Endothelial cell of umbilical vein (primary cell): ENCODE measurements around the gene INCENP.

Experiments used
- CTCF ChIP-seq, 2 donors: IDR thresholded peaks; 1 replicate in 1 of 2; 2 replicates in 1 of 2; pipeline ENCODE4 v1.5.1; 2011; ENCODE audit warnings: low read length in 2 of 2, mild to moderate bottlenecking in 2 of 2, moderate library complexity in 2 of 2, control low read depth in 1 of 2, inconsistent platforms in 1 of 2, low read depth in 1 of 2; ENCODE audit not compliant: insufficient read depth in 1 of 2; ENCODE audit errors: extremely low read depth in 1 of 2
- EZH2 ChIP-seq: IDR thresholded peaks from 2 replicates; pipeline ENCODE4 v1.6.1; 2012; ENCODE audit warnings: borderline replicate concordance, low read depth, mild to moderate bottlenecking, moderate library complexity, low read length, inconsistent platforms; ENCODE audit not compliant: severe bottlenecking
- FOS ChIP-seq: IDR thresholded peaks from 2 replicates; pipeline ENCODE4 v1.6.1; 2011; ENCODE audit warnings: mild to moderate bottlenecking, low read length, moderate library complexity, borderline replicate concordance; ENCODE audit not compliant: insufficient read depth
- GATA2 ChIP-seq: IDR thresholded peaks from 2 replicates; pipeline ENCODE4 v1.7.0; 2011; ENCODE audit warnings: low read depth, mild to moderate bottlenecking, moderate library complexity, mixed read lengths, low read length; ENCODE audit not compliant: insufficient read length, insufficient read depth
- MAX ChIP-seq: IDR thresholded peaks from 2 replicates; pipeline ENCODE4 v1.6.1; 2011; ENCODE audit not compliant: insufficient read depth, insufficient read length
- MYC ChIP-seq: IDR thresholded peaks from one replicate; pipeline ENCODE4 v1.6.1; 2011; ENCODE audit warnings: mild to moderate bottlenecking, low read depth, low read length
- POLR2A ChIP-seq: IDR thresholded peaks from 2 replicates; pipeline ENCODE4 v1.6.1; 2012; ENCODE audit warnings: low read depth, mild to moderate bottlenecking, control low read depth, low read length
- POLR2AphosphoS5 ChIP-seq: IDR thresholded peaks from 2 replicates; pipeline ENCODE4 v1.6.1; 2012; ENCODE audit warnings: low read depth, mild to moderate bottlenecking, control low read depth, low read length, moderate library complexity; ENCODE audit not compliant: insufficient read depth

GRCh38 chr11:62195945-62196344 lies 72.1 kb downstream of the INCENP start:
- no peak for TF ChIP-seq CTCF (IDR thresholded peaks at IDR 0.05; ENCODE audit: extremely low read depth in 1 of 2, insufficient read depth in 1 of 2, low read depth in 1 of 2, low read length in 2 of 2)
- TF ChIP-seq MYC: no peak
- no peak for TF ChIP-seq POLR2AphosphoS5
- TF ChIP-seq EZH2: no peak
- no peak for TF ChIP-seq POLR2A
- TF ChIP-seq FOS: no peak
- no peak for TF ChIP-seq MAX
- no peak for TF ChIP-seq GATA2
